IPS-NIHi7 (cell line): Measurements from ENCODE around the gene CHMP1A.
A peak's percentile ranks its signal among the peaks of the same experiment; 100 is the strongest.

Experiments
- DNase-seq: peaks from one replicate; pipeline ENCODE4 v3.0.0; 2012; ENCODE audit warnings: mixed read lengths; ENCODE audit errors: extremely low spot score

Gene CHMP1A

GRCh38 chr16:89605186-89605970 lies 52.1 kb downstream of the CHMP1A start:
- DNase-seq: no peak

- no peak for DNase-seq
These were observed 52.7 kb downstream of the CHMP1A start for GRCh38 chr16:89604764-89605163.

- DNase-seq: no peak
These were observed 54.4 kb downstream of the CHMP1A start for GRCh38 chr16:89602952-89603590.

DNA sequence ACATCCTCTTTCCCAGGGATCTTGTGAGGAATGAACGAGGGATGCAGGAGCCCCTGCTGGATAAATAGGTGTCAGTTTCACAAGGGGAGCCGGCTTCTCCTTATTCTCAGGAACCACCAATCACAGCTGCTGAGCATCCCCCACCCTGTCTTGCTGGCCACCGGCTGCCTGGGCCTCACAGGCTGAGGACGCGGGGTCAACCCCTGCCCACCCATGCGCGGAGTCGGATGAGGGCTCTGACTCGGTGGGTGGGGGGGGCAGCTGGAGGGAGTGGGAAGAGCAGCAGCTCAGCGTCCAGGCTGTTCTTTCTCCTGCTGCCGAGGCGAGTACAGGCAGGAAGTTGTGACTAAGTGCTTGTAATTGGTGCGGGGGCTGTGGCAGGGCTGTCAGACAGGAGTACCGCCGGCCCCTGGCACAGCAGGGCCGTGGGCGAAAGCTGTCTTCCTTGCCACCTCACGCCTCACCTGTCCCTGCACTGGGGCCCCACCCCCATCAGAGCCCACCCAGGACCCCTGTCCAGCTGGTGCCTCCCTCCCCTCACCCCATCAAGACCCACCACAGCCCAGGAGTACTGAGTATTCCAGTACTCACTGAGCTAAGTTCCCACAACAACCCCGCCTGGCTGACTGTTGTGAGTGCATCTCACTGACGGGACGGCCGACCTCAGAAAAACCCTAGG lies 55.1 kb downstream of the CHMP1A start:
- peak; percentile 73 for DNase-seq

DNA sequence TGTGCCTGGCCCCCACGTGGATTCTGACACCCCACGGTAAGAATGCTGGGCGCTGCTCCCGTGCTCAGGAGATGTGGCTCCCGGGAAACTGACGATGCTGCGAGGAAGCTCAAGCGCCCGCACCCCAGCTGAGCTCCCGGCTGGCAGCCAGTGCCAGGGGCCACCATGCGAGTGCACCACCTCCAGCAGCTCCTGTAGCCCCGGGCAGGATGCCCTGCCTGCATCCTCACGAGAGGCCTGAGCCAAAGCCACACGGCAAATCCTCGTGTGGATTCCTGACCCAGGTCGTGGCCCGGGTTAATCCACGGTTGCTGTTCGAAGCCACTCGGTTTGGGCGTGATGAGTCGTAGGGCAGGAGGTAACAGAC lies 55.6 kb downstream of the CHMP1A start:
- no peak for DNase-seq

- DNase-seq: no peak
These were observed 56.6 kb downstream of the CHMP1A start for GRCh38 chr16:89600956-89601355.

GRCh38 chr16:89600427-89600826 lies 57.1 kb downstream of the CHMP1A start:
- no peak for DNase-seq

DNA sequence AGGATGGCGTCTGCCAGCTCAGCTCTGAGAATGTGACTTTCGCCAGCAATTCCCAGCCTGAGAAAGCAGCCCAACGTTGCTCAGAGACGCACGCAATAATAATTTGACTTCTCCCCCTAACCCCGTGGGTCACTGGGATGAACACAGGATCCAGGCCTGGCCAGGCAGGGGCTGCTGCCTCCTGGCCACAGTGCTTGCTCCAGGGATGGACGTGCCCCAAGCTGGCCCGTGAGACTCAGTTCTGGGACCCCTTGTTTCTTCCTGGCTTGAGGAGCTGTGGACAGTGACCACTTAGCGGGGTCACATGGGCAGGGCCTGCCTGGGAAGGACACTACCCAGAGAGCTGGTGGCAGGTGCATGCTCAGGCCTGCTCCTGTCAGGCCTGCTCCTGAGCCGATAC lies 57.6 kb downstream of the CHMP1A start:
- DNase-seq: no peak

DNA sequence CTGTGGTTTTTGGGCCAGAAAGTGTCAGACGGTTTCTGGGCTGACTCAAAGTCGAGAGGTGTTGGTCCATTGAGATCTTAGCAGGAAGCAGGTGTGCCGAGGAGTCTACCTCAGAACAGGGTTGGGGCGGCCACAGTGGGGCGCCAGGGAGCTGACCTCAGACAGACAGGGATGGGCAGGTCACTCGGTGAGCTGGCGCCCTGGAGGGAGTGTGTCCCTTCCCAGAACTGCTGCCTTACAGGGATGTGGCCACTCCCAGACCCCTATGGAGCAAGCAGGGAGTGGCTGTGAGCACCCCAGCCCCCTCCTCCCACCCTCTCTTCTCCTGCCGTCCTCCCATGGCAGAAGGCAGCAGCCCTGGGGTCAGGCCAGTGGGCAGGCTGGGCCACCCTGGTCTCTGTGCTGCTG lies 58.1 kb downstream of the CHMP1A start:
- DNase-seq: peak; percentile 87

GRCh38 chr16:89598199-89598598 lies 59.3 kb downstream of the CHMP1A start:
- no peak for DNase-seq

- DNase-seq: no peak
These were observed 60.4 kb downstream of the CHMP1A start for GRCh38 chr16:89596957-89597649.

- DNase-seq: no peak
These were observed 61.3 kb downstream of the CHMP1A start for GRCh38 chr16:89596061-89596689.

- no peak for DNase-seq
These were observed 62.0 kb downstream of the CHMP1A start for GRCh38 chr16:89595330-89596060.
